GM12864 (cell line): ENCODE results near the gene OXSR1.

Source experiments
- DNase-seq: peaks from one replicate; pipeline ENCODE4 v3.0.0-alpha.2; 2011; ENCODE audit warnings: low read depth
- H3K4me3 ChIP-seq: 2 replicates; pipeline ENCODE4 v1.5.1; 2011; ENCODE audit warnings: mild to moderate bottlenecking, low read depth, low read length, control low read depth
- TF ChIP-seq, protein P1 (sequence below): IDR thresholded peaks from 2 replicates; pipeline ENCODE4 v1.5.1; 2011; ENCODE audit warnings: low read depth, mild to moderate bottlenecking, moderate library complexity, low read length, control low read depth, inconsistent platforms; ENCODE audit errors: missing control alignments

The OXSR1 gene

DNA sequence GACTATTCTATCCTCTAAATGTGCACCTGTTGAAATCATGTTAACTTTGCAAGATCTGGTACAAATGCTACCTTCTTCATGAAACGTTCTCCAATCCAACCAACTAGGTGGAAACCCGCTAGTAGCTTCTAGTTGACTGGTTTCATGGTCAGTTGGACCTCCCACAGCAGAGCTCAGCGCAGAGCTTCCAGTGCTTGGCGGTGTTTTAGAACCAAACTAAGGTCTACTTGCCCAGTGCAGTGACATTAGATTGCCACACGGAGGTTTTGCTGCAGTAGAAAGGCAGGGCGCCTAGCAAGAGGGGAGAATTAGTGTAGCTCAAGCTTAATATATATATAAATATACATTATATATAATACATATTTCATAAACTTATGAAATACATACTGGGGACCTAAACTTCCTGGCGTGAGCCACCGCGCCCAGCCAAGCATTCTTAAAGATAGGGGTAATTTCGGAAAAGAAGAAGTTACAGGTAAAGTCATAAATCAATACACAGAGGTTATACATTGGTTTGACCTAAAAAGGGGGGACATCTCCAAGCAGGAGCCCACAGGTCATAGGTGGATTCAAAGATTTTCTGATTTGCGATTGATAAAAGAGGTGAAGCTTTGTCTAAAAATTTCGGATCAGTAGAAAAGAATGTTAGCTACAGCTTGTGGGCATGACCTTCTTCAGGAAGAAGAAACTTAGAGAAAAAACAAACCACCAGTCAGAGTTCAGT is 2.1 kb upstream of the OXSR1 start:
- TF ChIP-seq, protein P1, sequence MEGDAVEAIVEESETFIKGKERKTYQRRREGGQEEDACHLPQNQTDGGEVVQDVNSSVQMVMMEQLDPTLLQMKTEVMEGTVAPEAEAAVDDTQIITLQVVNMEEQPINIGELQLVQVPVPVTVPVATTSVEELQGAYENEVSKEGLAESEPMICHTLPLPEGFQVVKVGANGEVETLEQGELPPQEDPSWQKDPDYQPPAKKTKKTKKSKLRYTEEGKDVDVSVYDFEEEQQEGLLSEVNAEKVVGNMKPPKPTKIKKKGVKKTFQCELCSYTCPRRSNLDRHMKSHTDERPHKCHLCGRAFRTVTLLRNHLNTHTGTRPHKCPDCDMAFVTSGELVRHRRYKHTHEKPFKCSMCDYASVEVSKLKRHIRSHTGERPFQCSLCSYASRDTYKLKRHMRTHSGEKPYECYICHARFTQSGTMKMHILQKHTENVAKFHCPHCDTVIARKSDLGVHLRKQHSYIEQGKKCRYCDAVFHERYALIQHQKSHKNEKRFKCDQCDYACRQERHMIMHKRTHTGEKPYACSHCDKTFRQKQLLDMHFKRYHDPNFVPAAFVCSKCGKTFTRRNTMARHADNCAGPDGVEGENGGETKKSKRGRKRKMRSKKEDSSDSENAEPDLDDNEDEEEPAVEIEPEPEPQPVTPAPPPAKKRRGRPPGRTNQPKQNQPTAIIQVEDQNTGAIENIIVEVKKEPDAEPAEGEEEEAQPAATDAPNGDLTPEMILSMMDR, result peak; percentile 55
- no peak for DNase-seq
- no peak overlapping the region; the same call in 1 of the 2 replicates for H3K4me3 ChIP-seq

DNA sequence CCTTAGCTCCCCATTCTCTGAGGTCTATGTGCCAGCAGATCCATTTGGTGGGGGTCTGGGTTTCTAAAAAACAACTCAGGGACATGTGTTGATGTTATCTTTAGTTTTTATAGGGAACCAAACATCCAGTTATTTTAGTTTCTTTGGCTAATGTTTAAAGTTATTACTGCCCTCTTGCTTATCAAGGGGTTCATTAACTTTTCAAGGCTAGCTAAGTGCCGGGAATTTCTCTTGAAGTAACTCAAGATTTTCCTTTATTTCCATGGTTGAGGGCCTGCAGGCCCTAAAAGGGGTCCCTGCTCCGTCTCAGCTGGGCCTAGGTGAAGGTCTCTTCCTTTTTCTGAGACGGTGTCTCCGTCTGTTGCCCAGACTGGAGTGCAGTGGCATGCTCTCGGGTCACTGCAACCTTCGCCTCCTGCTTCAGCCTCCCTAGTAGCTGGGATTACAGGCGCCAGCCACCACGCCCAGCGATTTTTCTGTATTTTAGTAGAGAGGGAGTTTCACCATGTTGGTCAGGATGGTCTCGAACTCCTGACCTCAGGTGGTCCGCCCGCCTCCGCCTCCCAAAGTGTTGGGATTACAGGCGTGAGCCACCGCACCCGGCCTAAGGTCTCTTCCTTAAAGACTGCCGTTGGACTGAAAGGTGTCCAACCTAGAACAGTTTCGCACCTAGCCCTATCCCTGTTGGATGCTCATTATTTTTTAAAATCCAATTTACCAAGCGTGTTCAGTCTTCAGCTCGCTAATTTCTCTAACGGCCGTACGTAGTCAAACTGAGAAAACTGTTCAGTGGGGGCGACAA is 1.3 kb upstream of the OXSR1 start:
- no peak for DNase-seq
- H3K4me3 ChIP-seq, result peak overlapping the region; percentile 91
- TF ChIP-seq, protein P1, result no peak

DNA sequence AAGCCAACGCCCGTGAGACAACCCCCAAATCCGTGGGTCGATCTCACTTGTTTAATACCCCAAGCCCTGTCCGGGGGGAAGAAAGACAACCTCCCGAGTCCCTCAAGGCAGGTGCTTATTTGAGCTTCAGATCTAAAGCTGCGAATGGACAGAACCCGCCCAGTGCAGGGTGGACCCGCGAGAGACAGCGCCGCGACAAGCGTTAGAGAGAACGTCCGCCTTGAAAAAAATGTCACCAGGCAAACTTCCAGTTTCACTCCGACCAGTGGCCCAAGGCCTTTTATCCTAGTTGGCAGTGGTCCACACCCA is 740 bp upstream of the OXSR1 start:
- peak overlapping the region; percentile 91 for H3K4me3 ChIP-seq
- TF ChIP-seq, protein P1, result no peak
- DNase-seq, result no peak

DNA sequence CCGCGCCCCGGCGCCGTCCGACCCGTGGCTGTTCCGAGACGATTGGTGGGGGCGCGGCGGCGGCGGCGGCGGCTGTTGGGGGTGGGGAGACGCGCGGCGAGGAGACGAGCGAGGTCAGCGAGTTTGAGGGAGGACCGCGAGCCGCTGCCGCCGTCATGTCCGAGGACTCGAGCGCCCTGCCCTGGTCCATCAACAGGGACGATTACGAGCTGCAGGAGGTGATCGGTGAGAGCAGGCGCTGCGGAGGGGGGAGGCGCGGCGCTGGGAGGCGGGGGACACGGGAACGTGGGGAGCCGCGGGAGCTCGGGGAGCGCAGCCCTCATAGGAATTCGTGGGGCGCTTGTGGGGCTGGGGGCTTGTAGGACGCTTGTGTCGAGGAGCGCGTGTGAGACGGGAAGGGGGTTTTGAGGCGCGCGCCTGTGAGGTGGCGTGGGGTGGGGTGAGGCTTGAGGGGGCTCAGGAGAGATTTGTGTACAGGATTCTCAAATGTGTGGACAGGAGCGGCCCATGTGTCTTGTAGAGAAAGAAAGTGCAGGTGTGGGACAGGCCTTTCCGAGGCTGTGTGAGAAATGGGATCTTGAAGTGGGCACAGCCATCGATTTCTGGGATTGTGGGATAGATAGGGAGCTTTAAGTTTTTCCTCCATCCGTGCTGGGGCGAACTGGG is 518 bp downstream of the OXSR1 start:
- TF ChIP-seq, protein P1, result no peak
- DNase-seq, result no peak
- H3K4me3 ChIP-seq, result peak overlapping the region; percentile 91

DNA sequence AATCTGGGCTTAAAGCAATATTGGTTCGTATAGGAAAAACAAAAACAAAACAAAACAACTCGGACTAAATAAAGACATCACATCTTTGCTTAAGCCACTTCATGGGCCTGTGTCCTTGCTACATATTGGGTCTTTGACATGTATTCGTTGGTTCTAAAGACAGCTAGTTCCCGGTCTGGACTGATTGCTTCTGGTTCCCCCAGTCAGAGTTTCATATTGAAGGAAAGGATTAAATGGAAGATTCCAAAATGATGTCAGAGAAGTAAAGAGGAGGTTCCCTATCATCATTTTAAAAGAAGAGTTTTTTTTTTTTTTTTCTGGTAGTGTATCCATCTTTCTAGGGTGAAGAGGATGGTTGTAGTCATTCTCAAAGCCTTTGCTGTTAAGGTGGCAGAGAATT is 2.3 kb downstream of the OXSR1 start:
- no peak overlapping the region; the same call in 1 of the 2 replicates for H3K4me3 ChIP-seq
- no peak for DNase-seq
- TF ChIP-seq, protein P1, result no peak

DNA sequence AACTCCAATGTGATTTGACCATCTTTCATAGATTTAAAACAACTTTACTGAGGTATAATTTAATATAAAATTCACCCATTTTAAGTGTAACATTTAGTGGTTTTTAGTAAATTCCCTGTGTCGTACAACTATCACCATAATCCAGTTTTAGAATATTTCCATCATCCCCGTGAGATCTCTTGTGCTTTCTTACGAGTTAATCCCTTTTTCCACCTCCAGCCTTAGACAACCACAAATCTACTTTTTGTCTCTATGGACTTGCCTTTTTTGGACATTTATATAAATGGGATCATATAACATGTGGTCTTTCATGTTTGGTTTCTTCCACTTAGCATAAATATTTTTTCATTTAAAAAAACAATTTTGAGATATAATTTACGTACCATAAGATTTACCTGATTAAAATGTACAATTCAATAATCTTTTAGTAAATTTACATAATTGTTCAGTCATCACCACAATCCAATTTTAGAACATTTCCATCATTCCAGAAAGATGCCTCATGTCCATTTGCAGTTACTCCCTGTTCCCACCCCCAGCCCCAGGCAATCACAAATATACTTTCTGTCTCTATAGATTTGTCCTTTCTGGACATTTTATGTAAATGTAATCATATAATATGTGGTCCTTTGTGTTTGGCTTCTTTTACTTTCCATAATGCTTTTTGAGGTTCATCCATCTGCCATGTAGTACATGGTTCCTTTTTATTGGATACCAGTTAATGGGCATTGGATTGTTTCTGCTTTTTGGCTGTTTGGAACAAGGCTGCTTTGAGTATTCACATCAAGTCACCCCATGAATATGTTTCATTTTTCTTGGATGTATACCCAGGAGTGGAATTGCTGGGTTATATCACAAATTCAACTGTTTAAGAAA is 3.1 kb downstream of the OXSR1 start:
- no peak overlapping the region; the same call in 1 of the 2 replicates for H3K4me3 ChIP-seq
- no peak for DNase-seq
- TF ChIP-seq, protein P1, result no peak
